ENCODE data around the gene RNF157.

Gene RNF157

DNA sequence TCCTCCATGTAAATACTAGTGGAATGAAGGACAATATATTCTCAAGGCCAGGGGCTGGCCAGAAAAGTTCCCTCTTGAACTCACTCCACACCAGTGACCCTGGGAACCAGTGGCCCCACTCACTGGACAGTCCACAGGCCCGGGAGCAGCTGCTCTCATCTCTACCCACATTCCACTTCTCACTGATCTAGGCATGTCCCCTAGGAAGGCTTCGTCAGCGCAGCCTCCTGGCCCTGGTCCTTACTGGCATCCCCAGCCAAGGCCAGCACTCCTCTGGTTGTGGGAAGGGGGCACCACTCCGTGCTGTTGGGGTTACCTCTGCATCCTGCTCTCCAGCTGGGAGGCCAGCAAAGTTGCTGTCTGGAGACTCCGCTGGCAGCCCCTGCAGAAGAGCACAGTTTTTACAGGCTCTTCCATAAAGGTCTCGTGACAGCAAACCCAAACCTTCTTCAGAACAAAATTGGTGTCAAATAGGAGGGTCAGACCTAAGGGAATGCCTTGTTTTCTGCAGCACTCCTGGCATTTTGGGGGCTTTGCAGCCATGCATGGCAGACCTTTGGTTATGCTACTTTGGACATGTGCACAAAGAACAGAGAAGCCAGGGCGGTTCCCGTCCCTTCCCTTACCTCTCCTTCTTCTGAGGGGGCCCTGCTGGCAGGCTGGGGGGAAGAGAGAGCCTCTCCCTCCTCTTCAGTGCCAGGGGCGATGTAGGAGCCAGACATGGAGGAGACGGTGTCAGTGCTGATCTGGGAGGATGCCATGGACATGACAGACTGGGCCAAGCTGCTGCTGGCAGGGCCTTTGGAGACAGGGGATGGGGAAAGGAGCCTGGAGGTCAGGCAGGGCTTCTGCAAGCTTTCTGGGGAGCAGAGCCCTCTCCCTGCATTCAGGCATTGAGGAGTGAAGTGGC lies 85.1 kb downstream of the RNF157 start:
- no peak for DNase-seq

DNA sequence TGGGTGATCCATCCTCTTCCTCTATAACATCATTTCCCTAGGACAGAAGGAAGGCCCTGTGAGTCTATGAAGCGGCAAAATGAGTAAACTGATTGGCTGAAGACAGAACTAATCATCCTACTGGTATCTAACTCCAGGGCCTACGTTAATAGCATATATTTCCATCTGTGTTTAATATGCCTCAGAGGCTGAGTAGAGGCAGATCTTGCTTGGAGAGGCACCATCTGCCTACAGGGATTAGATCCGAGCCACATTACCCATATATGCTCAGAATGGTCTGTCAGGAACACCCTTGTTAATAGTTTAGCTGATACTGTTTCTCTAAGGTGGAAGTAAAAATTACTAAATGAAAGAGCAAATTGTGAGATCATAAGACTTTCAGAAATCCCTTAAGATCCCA lies 86.0 kb downstream of the RNF157 start:
- no peak for DNase-seq

DNA sequence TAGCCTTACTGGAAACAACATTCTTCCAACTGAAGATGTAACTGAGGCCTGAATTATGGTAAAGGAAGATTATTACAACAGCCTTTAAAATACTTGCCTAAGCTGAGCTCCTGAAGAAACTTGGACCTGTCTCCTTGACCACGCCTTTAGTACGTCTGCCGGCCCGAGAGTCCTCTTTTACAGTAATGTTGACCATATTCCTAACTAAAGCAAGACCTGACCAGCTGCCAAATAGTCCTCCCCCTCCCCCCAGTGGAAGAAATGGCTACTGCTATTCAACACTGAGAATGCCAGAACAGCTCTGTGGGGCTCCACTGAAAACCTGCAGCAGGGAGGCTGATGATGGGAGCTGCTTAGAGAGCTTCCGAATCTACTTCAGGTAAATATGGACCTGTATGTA lies 86.7 kb downstream of the RNF157 start:
- DNase-seq = no peak

DNA sequence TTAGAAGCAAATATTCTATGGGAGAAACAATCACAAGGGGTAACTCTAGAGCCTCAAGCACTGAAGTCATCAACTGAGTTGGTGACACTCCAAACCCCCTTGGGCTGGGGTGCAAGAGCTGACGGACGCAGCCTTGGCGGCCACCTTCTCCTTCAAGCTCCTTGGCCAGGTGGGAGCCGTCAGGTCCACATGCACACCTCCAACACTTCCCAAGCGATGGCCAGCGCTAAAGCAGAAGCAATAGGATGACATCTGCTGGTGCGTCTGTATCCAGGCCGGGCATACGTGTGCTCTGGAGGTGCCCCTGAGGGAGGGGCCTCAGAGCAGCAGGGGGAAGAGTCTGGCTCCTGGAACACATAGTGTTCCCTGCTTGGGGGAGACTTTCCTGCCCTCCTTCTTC lies 87.1 kb downstream of the RNF157 start:
- DNase-seq = no peak

DNA sequence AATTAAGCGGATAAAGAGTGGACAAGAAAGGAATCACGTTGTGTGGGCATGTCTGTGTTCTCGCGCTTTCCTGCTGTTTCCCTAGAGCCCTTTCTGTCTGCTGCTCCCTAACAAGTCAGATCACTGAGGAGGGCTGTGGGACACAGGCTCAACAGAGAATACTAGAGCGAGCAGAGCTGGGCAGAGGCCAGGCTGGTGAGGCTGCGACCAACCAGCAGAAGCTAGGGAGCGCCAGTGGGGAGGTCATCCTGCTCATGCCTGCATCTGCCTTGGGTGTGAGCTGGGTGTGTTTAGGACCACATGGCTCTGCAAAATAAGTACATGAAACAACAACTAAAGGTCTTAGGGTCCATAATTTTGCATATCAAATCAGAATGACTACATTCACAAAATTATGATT lies 87.7 kb downstream of the RNF157 start:
- no peak for DNase-seq

DNA sequence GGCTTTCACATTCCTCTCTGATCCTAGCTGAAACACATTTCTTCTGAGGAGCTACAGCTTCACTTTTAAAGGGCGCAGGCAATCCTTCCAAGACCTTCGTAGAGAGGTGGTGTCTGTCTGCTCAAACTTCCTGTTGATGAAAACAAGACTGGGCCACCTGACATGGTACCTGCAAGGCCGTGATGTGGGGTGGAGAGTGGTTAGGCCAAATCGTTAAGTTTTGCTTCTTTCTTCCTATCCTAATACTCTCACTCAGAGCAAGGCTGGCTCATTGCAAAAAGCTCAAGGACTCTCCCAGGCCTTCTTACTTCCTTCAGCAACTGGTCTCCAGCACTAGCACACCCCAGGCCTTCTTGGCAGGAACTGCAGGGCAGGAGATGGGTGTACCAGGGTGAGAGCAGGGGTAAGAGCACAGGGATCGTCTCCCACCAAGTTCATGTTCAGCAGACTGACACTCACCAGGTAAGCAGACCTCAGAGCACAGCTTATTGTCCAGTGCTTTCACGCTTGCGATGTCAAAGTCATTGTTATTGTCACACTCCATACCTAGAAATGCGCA lies 88.3 kb downstream of the RNF157 start:
- no peak for DNase-seq

DNA sequence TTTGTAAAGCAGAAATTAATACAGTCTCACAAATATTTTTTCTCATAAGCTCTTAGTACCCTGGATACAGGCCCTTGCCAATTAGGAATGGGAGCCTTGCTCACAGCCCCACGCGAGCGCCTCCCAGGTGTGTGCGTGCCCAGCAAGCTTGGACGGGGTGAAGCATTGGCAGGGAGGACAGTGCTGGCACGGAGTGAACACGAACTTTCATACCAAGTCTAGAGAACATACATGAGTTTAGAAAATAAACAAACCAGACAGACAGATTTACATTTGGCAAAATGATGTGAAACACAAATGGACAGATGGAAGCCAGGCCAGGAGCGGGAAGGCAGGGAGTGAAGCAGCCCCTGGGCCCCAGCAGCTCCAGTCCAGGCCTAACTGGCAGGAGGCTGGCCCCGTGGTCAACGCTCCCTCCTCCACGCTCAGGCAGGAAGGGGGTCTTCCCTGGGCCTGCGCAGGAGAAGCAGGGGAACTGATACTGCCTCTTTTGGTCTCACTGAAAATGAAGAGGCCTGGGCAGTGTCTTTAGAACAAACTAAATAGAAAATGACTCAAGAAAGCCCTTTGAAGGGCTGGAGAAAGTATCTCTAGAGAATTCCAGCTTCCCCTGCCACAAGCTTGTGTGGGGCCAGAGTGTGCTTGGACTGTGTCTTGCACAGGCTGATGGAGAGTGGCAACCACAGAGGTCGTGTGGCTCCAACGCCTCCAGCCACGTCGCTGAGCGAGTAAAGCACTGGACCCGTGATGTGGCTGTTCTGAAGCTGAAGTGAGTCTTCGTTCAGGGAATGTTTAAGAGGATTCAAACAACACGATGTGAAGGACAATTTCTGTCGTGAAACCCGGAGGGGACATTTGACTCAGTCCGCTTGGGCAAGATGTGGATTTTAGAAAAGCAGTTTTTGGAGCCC lies 89.3 kb downstream of the RNF157 start:
- DNase-seq = no peak

DNA sequence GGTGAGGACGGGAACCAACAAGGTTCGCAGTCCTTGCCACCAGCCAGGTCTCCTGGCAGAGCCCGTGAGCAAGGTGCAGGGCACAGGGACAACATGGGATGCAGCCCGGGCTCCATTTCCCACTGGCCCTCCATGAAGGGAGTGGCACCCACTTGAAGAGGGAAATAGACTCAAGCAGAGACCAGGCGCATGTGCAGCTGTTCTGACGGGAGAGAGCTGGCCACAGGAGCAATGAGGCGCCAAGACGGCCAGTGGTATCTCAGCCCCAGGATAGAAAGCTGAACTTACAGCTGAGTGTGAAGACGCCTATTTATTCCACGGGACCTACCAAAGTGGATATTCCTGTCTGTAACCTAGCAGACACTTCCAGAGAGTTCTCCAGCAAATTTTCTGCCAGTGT lies 91.1 kb downstream of the RNF157 start:
- no peak for DNase-seq

DNA sequence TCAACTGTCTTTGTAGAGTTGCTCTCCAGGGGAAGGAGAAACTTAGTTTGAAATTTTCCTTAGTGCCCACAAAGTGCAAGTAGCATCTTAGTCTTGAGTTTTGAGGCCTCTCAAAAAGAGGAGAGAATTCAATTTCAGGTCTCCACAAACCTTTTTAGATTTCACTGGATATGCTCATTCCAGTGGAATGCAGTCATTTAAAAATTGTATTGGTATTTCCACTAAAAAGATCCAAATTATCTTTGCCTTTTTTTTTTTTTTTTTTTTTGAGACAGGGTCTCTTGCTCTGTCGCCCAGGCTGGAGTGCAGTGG lies 92.3 kb downstream of the RNF157 start:
- no peak for DNase-seq

DNA sequence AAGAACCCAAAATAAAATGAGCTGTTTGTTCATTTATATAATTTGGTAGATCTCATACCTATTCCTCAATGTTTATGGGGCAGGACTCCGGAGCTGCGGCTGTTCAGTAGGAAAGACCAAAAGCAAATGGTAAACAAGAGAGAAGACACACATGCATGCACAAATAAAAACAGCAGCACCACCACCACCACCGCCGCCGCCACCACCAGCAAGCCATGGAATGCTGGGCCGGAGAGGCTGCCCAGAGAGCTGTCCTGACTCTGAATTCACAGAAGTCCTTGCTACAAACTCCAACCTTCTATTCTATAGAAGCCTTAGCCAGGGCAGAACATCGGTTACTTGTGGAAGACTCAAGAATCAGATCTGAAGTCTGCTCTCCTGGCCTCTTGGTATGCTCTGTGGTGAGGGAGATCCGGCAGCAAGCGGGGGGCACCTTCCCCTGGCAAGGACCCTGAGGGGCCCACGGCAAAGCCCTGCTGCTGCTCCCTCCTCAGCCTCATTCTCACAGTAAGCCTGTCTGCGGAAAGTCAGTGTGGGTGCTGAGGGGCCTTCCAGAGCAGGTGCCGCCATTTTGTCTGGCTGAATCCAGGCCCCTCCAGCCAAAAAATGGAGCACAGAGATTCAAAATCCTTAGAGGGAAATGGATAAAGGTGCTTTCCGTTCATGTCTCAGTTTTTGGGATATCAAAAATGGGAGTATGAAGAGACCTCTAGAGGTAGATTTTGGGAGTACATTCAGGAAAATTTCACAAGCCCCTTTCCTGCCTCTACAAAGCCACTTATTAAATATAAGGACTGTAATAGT lies 92.9 kb downstream of the RNF157 start:
- no peak for DNase-seq

DNA sequence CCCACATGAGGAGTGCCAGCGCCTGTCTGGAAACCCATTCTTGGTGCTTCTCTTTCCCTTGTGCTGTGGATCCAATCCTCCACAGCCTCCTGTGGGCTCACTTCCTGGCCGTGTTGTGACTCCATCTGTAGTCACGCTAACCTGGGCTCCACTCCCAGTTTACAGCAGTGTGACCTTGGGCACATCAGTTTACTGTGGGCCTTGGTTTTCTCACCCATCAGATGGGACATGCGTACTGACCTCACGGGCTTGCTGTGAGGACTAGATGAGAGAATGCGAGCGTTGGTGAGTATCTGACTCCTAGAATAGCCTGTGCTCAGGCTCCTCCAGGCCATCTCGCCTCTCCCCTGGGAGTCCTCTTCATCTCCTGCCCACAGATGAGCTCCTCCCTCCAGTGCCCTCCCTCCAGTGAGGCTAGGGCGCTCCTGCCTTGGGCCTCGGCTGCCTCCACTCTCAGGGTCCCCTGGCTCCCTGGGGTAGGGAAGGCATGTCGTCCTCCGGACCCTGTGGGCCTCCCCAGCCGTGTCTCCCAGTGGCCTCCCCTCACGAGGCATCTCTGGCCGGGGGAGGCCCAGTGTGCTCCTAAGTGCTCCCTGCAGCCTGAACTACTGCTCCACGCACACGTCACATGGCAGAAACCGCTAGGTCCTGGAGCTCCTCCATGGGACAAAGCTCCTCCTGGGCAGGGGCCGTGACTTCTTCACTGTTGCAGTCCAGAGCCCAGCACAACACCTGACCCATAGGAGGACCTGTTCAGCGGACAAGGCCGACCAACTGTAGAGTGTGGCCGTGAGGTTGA lies 94.0 kb downstream of the RNF157 start:
- no peak for DNase-seq

DNA sequence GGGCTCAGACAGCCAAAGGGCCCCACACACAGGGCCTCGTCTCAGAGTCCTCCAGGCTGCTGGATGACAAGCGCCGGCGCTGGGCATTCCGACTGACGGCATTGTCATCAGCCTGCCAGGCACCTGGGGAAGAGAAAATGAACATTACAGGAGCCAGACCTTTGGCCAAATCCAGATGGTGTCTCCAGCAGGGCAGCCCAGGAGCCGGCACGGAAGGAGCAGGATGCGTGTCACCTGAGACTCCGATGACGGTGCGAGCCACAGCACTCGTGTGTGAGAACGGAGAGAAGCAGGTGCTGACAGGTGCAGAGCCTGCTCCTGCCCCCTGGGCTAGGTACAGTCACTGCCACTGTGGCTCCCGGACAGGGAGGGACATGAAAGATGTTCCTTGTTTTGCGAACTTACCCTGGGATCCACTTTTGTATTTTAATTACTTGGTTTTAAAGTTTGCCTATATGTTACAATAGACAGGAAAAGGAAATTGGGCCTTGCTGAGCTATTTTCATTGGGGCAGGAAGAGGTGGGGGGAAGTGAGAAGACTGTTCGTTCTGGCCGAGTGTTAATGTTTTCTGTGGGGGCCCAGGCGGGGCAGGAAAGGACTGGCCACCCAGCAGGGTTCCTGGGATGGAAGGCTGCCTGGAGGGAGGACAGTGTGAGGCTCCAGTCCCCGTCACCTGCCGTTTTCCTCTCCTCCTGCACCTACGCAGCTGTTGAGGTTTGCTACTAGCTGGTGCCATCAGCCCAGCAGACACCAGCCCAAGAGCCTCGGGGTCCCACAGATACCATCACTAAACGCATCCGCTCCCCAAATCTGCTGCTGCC lies 94.9 kb downstream of the RNF157 start:
- no peak for DNase-seq

DNA sequence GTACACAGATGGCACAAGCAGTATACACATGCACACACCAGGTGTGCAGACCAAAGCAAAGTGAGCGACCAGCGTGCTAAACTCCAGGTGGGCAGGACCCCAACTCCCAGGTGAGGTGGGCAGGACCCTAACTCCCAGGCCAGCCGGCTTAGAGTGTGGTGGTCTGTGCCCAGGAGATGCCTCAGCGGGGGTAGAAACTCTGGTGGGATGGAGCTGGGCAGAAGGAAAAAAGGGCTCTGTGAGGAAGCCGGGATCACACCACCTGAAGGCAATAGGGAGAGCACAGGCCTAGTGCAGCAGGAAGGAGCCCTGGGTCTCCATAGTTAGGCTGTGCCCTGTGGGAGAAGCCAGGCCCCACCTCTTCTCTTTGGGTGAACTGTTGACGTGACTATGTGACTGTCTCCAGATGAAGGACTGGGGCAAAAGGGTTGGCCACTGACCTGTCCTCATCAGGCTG lies 97.7 kb downstream of the RNF157 start:
- DNase-seq = no peak

DNA sequence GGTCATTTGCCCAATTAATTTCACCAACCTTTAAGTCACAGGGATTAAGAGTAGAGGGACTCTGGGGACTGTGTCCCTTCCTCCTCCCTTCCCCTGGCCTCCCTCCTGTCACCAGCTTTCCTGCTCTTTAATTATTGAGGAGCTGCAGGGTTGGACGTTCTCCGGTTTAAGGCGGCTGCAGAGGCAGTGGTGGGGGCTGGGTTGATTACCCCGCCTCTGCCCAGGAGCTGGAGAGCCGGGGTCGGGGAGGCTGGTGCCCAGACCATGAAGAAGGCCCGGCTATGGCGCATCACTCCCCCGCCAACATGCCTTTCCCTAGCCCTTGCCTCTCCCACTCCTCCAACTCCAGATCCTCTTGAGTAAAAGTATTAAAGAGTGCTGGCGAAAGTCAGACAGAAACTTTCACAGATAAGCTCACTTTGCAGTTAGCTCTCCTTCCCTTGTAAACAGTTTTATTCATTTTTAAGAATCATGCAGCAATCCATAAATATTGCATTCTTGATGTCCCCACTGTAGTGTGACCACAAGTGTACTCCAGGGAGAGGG lies 98.2 kb downstream of the RNF157 start:
- DNase-seq = no peak

DNA sequence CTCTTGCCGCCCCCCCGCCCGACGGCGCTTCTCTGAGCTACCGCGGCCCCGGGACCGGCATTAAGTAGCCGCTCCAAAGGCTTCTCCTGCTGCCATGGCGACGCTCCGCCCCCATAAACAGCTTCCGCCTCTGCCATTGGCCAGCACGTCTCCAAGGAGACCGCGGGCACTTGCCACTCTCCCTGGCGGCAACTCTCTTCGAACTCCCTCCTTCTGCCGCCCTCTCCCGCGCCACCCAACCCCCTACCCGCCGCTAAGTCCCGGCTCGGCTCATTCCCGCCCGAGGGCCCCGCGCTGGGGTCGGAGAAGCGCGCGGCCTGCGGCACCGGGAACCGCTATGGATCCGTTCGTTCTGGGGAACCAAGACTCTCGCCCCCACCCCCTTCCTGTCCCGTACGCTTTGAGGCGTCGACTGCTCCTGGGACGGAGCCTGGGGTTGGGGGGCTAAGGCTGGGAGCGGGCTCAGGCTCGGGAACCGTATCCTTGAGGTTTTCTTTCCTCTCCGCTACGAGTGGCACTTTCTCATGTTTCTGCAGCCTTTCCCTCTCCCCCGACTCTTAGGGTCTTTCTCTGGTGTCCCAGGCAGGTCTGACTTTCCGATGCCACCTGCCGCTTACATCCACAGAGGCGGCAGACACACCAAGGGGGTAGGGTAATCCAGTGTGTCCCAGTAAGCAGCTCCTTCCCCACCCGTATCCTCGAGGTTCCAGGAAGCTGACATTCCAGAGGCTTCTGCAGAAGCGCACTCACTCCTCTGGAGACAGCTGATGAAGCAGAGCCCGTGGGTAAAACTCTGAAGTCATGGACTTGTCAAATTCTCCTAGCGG lies 98.9 kb downstream of the RNF157 start, which contains the start of gene FOXJ1:
FOXJ1 (minus strand) TSS at position 34 of the 827 bp plus-strand sequence. CDS start 850 bp downstream, outside the sequence.
- peak; percentile 90 for DNase-seq

DNA sequence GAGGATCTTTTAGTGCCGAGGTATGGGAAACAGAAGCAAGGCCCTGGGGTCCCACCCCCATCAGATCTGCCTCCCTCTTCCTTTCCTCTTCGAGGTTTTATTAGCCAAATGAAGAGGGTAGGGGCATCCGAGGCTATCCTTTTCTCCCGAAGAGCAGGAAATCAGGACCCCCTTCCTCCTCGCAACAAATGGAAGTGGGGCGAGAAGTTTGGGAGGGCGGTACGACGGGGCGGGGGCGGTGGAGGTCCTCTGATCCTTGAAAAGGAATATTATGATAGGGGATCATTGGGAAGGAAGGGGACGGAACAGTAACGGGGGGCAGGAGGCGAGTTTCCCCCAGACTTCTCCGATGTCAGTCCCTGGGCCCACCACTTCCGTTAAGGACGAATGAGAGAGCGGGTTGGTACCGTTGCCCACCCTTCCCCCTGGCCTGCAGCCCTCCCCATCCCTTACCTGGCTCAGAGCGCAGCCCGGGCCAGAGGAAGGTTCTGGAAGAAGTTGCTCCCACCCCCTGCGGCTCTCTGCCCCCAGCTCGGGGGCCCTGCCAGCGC lies 99.6 kb downstream of the RNF157 start:
- no peak for DNase-seq

DNA sequence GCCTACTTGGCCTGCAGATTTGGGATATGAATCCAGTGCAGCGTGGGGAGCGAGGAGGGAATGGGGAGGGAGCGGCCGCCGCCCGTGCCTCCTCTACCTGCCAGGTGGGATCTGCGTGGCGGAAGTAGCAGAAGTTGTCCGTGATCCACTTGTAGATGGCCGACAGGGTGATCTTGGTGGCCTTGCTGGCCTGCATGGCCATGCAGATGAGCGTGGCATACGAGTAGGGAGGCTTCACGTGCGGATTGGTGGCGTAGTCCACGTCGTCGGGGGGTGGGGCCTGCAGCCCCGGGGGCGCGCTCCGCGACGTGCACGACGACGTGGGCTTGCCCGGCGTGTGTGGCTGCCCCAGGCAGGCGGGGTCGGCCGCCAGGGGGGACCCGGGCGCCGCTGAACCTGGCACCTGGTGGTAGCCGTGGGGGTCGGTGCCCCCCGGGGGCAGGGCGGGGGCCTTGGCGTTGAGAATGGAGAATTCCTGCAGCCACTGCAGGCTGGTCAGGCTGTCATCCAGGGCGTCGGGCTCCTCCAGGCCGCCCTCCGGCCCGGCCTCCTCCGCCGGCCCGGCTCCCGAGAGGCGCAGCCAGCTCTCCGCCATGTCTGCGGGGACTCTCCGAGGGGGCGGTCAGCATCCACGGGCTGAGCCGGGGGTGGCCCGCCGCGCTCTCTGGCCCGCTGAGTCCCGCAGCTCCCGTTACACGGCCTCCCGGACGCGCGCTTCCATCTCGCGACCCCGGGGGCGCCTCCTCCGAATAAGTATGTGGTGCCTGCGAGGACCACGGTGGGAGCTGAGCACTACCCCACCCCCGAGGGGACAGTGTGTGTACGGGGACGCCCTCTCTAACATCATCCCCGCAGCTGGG lies 100.3 kb downstream of the RNF157 start:
- no peak for DNase-seq

All from NCI-H526 treated with DMSO at 0.1 percent for 48 hours (cell line).